HCT116 (cell line): Measurements from ENCODE around the gene ICE1. TPM values are rescaled to one million over a fixed set of nuclear protein-coding genes. Genes with fewer than 3 reads are reported as not detected.

Experiments used
- ATAC-seq: fragments of 200-7000 bp; cut with Tn5 transposase; 2 replicates; pipeline ENCODE4 v1.9.1; 2020; ENCODE audit warnings: mild to moderate bottlenecking, moderate library complexity
- BruUV-seq: library from RNA; stranded (reverse); fragments of 400-500 nt; replicated peaks from 2 replicates; lab custom pipeline; 2021; lab: Mats Ljungman, UMichigan
- CTCF ChIA-PET: fragments of 300-600 bp; sonication (Branson Sonifier 250); formaldehyde crosslinking; loops from one replicate; lab custom pipeline; 2021; ENCODE audit warnings: antibody characterized with exemption; lab: Charles Lee
- POLR2A ChIA-PET: fragments of 300-600, 350-600 bp; sonication (Branson Sonifier 250); formaldehyde crosslinking; loops from one replicate; lab custom pipeline; 2021; ENCODE audit warnings: antibody characterized with exemption; lab: Charles Lee
- RAD21 ChIA-PET, 2 experiments: fragments of 300-600 bp; sonication (Branson Sonifier 250); formaldehyde crosslinking; loops; one replicate each; lab custom pipeline; 2023; ENCODE audit warnings: low total read pairs in 2 of 2; ENCODE audit not compliant: uncharacterized antibody in 2 of 2, unreplicated experiment in 2 of 2, low non-redundant PET in 1 of 2; lab: Charles Lee
- DNase-seq: peaks from one replicate; pipeline ENCODE4 v3.0.0-alpha.2; 2010; ENCODE audit warnings: low read depth, low spot score
- H2AFZ ChIP-seq: fragments of 200-600 bp; shearing (Covaris generic), sonication (generic); 2 replicates; pipeline ENCODE4 v1.6.1; 2017; ENCODE audit warnings: low read depth, mixed run types, mixed read lengths, antibody characterized with exemption, low read length; ENCODE audit not compliant: poor library complexity, severe bottlenecking
- H3K27ac ChIP-seq: 2 replicates; pipeline ENCODE4 v1.5.1; 2012; ENCODE audit warnings: low read depth, low read length
- H3K27me3 ChIP-seq: fragments of 200-600 bp; sonication (generic); 2 replicates; pipeline ENCODE4 v1.6.1; 2016; ENCODE audit warnings: mixed run types, low read length, mixed read lengths; ENCODE audit not compliant: insufficient read depth
- H3K36me3 ChIP-seq, 2 experiments: fragments of 200-500 bp in 1 of 2; fragments of 200-600 bp in 1 of 2; sonication (Bioruptor generic) in 1 of 2; sonication (generic) in 1 of 2; 2 replicates each; pipeline versions ENCODE4 v1.5.1 to v1.6.1; 2014 to 2016; ENCODE audit warnings: low read length in 2 of 2, inconsistent platforms in 1 of 2, mixed read lengths in 1 of 2, mixed run types in 1 of 2; ENCODE audit not compliant: insufficient read depth in 2 of 2, control insufficient read depth in 1 of 2
- H3K4me1 ChIP-seq, 2 experiments: fragments of 200-600 bp in 1 of 2; sonication (generic) in 1 of 2; 2 replicates each; pipeline versions ENCODE4 v1.5.1 to v1.6.1; 2012 to 2017; ENCODE audit warnings: low read length in 2 of 2, inconsistent platforms in 1 of 2, mild to moderate bottlenecking in 1 of 2, mixed read lengths in 1 of 2, mixed run types in 1 of 2, moderate library complexity in 1 of 2; ENCODE audit not compliant: insufficient read depth in 2 of 2, control insufficient read depth in 1 of 2
- H3K4me2 ChIP-seq: fragments of 200-600 bp; sonication (generic); 2 replicates; pipeline ENCODE4 v1.6.1; 2017; ENCODE audit warnings: mixed run types, low read length, mixed read lengths
- H3K4me3 ChIP-seq, 2 experiments: fragments of 200-600 bp in 1 of 2; sonication (generic) in 1 of 2; replicated peaks in 1 of 2; 2 replicates each; pipeline ENCODE4 v1.5.1; 2011 to 2016; ENCODE audit warnings: low read length in 2 of 2, control low read depth in 1 of 2, low read depth in 1 of 2, mild to moderate bottlenecking in 1 of 2, mixed read lengths in 1 of 2, mixed run types in 1 of 2
- H3K79me2 ChIP-seq: fragments of 200-600 bp; sonication (generic); 2 replicates; pipeline ENCODE4 v1.6.1; 2017; ENCODE audit warnings: mild to moderate bottlenecking, mixed run types, low read length, moderate library complexity, mixed read lengths; ENCODE audit not compliant: insufficient read depth
- H3K9ac ChIP-seq: fragments of 200-600 bp; sonication (generic); 2 replicates; pipeline ENCODE4 v1.6.1; 2016; ENCODE audit warnings: low read length, mixed read lengths
- H3K9me2 ChIP-seq: fragments of 200-600 bp; sonication (generic), shearing (Covaris generic); 2 replicates; pipeline ENCODE4 v1.6.1; 2017; ENCODE audit warnings: mixed run types, mild to moderate bottlenecking, moderate library complexity; ENCODE audit not compliant: insufficient read depth
- H3K9me3 ChIP-seq, 2 experiments: fragments of 200-500 bp in 1 of 2; fragments of 200-600 bp in 1 of 2; sonication (Bioruptor generic) in 1 of 2; sonication (generic) in 1 of 2; 2 replicates each; pipeline ENCODE4 v1.6.1; 2014 to 2017; ENCODE audit warnings: low read length in 2 of 2, mixed read lengths in 2 of 2, inconsistent platforms in 1 of 2, low read depth in 1 of 2, mild to moderate bottlenecking in 1 of 2, mixed run types in 1 of 2, moderate library complexity in 1 of 2; ENCODE audit not compliant: control insufficient read depth in 1 of 2, insufficient read depth in 1 of 2
- H4K20me1 ChIP-seq: fragments of 200-600 bp; sonication (generic), shearing (Covaris generic); 2 replicates; pipeline ENCODE4 v1.6.1; 2017; ENCODE audit warnings: mixed run types, mild to moderate bottlenecking, moderate library complexity; ENCODE audit not compliant: insufficient read depth
- EGR1 ChIP-seq: IDR thresholded peaks from 2 replicates; pipeline ENCODE4 v1.6.1; 2012; ENCODE audit warnings: low read depth
- ELF1 ChIP-seq: IDR thresholded peaks from 2 replicates; pipeline ENCODE4 v1.6.1; 2012; ENCODE audit warnings: low read depth, borderline replicate concordance
- EZH2 ChIP-seq: fragments of 200-600 bp; sonication (generic); IDR thresholded peaks from 2 replicates; pipeline ENCODE4 v1.6.1; 2017; ENCODE audit warnings: antibody characterized with exemption, mixed run types
- POLR2A ChIP-seq: IDR thresholded peaks from 2 replicates; pipeline ENCODE4 v1.7.0; 2011; ENCODE audit warnings: borderline replicate concordance; ENCODE audit not compliant: insufficient read depth, insufficient read length; ENCODE audit errors: extremely low read depth
- RAD21 ChIP-seq: IDR thresholded peaks from 2 replicates; pipeline ENCODE4 v1.6.1; 2012; ENCODE audit warnings: low read depth, mild to moderate bottlenecking
- YY1 ChIP-seq: IDR thresholded peaks from 2 replicates; pipeline ENCODE4 v1.6.1; 2011; ENCODE audit warnings: low read length, low read depth, moderate library complexity, mild to moderate bottlenecking; ENCODE audit not compliant: insufficient replicate concordance; ENCODE audit errors: extremely low read depth
- ZFX ChIP-seq: fragments of 450-650 bp; IDR thresholded peaks from 2 replicates; pipeline ENCODE4 v1.6.1; 2017
- ZNF274 ChIP-seq: fragments of 200-500 bp; sonication (Bioruptor generic); IDR thresholded peaks from 2 replicates; pipeline ENCODE4 v1.6.1; 2014; ENCODE audit warnings: mild to moderate bottlenecking, low read depth, low read length, inconsistent platforms
- intact Hi-C: fragments of 100-400 bp; cut with micrococcal nuclease; formaldehyde crosslinking; loops from 2 replicates; pipeline ENCODE4 v1.10.0; 2022
- total RNA-seq: library from RNA; stranded (reverse); gene quantifications from one replicate; pipeline ENCODE4 v1.2.1, GENCODE V29; 2021; ENCODE audit not compliant: unreplicated experiment
- TF ChIP-seq, protein P1 (sequence below), 3 experiments: fragments of 200-600 bp in 1 of 3; sonication (generic) in 1 of 3; IDR thresholded peaks in 2 of 3; conservative IDR thresholded peaks in 1 of 3; 2 replicates each; pipeline ENCODE4 v1.5.1; 2012 to 2017; ENCODE audit warnings: low read depth in 2 of 3, low read length in 2 of 3, antibody characterized with exemption in 1 of 3, borderline replicate concordance in 1 of 3, control low read depth in 1 of 3, mild to moderate bottlenecking in 1 of 3, mixed read lengths in 1 of 3, mixed run types in 1 of 3, moderate library complexity in 1 of 3; ENCODE audit not compliant: insufficient read depth in 1 of 3
- TF ChIP-seq, protein P2 (sequence below): IDR thresholded peaks from 2 replicates; pipeline ENCODE4 v1.6.1; 2011; ENCODE audit warnings: mild to moderate bottlenecking, low read length, moderate library complexity; ENCODE audit not compliant: insufficient replicate concordance; ENCODE audit errors: extremely low read depth

Gene ICE1
- total RNA-seq, 1 experiment from 2014 or later: 30.0 TPM

DNA sequence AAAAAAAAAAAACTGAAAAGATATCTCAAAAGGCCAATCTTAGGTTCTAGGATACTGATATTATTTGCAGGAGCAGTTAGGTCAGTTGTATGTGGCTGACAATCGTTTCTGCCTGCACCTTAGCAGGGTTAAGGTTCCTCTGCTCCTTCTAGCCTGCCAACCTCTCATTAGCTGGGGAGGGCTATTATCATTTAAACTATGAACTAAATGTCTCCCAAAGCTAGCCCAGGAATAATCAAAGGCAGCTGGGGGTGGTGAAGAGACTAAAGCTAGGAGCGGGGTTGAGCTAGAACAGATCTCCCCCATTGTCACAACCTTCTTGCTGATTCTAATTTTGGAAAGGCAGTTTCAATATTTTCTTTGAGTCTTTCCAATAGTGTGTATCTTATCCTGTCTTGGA lies 99.9 kb downstream of the ICE1 start:
- intact Hi-C loops: no loop called here
- ATAC-seq (no peak), DNase-seq (no peak)
- Histone ChIP-seq H3K79me2 (no peaks in the 10 kb centered on the region), H3K4me2 (no peak overlapping the region), H3K9me2 (no peaks in the 10 kb centered on the region), H3K27ac (no peak overlapping the region), H3K9me3 (no peaks in the 10 kb centered on the region), H3K4me1 (no peaks in the 10 kb centered on the region), H3K36me3 (no peaks in the 10 kb centered on the region), H4K20me1 (no peaks in the 10 kb centered on the region), H3K27me3 (no peaks in the 10 kb centered on the region; the same call in 1 of the 2 replicates), H3K9ac (no peak overlapping the region), H2AFZ (peak overlapping the region; percentile 82), H3K4me3 (no peak overlapping the region)
- BruUV-seq: no TSS peak
- ChIA-PET RAD21 (no interaction called here), CTCF (no interaction called here), POLR2A (no interaction called here)
- TF ChIP-seq EGR1 (no peak), RAD21 (no peak), ZFX (no peak), EZH2 (no peak), ELF1 (no peak), POLR2A (no peak), YY1 (no peak), ZNF274 (no peak)
- TF ChIP-seq, protein P1, sequence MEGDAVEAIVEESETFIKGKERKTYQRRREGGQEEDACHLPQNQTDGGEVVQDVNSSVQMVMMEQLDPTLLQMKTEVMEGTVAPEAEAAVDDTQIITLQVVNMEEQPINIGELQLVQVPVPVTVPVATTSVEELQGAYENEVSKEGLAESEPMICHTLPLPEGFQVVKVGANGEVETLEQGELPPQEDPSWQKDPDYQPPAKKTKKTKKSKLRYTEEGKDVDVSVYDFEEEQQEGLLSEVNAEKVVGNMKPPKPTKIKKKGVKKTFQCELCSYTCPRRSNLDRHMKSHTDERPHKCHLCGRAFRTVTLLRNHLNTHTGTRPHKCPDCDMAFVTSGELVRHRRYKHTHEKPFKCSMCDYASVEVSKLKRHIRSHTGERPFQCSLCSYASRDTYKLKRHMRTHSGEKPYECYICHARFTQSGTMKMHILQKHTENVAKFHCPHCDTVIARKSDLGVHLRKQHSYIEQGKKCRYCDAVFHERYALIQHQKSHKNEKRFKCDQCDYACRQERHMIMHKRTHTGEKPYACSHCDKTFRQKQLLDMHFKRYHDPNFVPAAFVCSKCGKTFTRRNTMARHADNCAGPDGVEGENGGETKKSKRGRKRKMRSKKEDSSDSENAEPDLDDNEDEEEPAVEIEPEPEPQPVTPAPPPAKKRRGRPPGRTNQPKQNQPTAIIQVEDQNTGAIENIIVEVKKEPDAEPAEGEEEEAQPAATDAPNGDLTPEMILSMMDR (IDR thresholded peaks at IDR 0.05 in 2 of 3, conservative IDR thresholded peaks at IDR 0.05 in 1 of 3; ENCODE audit: borderline replicate concordance in 1 of 3, insufficient read depth in 1 of 3, low read depth in 2 of 3, low read length in 2 of 3): no peak
- TF ChIP-seq, protein P2, sequence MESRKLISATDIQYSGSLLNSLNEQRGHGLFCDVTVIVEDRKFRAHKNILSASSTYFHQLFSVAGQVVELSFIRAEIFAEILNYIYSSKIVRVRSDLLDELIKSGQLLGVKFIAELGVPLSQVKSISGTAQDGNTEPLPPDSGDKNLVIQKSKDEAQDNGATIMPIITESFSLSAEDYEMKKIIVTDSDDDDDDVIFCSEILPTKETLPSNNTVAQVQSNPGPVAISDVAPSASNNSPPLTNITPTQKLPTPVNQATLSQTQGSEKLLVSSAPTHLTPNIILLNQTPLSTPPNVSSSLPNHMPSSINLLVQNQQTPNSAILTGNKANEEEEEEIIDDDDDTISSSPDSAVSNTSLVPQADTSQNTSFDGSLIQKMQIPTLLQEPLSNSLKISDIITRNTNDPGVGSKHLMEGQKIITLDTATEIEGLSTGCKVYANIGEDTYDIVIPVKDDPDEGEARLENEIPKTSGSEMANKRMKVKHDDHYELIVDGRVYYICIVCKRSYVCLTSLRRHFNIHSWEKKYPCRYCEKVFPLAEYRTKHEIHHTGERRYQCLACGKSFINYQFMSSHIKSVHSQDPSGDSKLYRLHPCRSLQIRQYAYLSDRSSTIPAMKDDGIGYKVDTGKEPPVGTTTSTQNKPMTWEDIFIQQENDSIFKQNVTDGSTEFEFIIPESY: no peak
